Measurements from ENCODE around the gene LCE3A.
"Not testable (repeated sequence)": the region's sequence is repeated elsewhere in the genome, so short reads cannot be mapped to it uniquely, and the experiment has no call there.

Gene LCE3A, protein sequence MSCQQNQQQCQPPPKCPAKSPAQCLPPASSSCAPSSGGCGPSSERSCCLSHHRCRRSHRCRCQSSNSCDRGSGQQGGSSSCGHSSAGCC

DNA sequence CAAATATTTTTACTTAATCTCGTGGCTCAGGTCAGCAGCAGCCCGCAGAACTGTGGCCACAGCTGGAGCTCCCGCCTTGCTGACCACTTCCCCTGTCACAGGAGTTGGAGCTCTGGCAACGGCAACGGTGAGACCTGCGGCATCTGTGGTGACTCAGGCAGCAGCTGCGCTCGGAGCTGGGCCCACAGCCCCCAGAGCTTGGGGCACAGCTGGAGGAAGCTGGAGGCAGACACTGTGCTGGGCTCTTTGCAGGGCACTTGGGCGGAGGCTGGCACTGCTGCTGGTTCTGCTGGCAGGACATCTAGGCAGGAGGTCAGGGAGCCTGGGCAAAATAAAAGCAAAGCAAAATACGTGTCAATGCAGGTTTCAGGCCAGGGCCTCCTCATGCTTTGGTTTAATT lies at the start of gene LCE3A:
Gene LCE3A (minus strand): TSS at position 301 of the 400 bp plus-strand sequence. CDS start 0 bp downstream, at position 301.
- Histone ChIP-seq H3K27ac (ENCODE audit: low read depth, low read length) (no peak within 1 kb of the TSS), H3K27me3 (ENCODE audit: control insufficient read depth, low read length) (no peaks in the 10 kb centered on the region), H3K79me2 (ENCODE audit: control insufficient read depth, low read length) (no peaks in the 10 kb centered on the region), H3K4me2 (ENCODE audit: low read length) (no peak within 1 kb of the TSS), H3K36me3 (ENCODE audit: control insufficient read depth, low read length) (no peaks in the 10 kb centered on the region), H3K9me2 (replicated peaks; ENCODE audit: control insufficient read depth, low read length) (no peaks in the 10 kb centered on the region), H3K9me3 (ENCODE audit: control insufficient read depth, insufficient read depth, low read length) (peaks cover 17% of the 10 kb centered on the region), H3F3A (ENCODE audit: control insufficient read depth, insufficient read depth) (no peaks in the 10 kb centered on the region), H3K4me3 (ENCODE audit: low read length) (no peak within 1 kb of the TSS), H4K20me1 (ENCODE audit: control insufficient read depth, insufficient read depth, low read depth, low read length) (no peaks in the 10 kb centered on the region), H3K4me1 (ENCODE audit: control insufficient read depth, low read length) (no peaks in the 10 kb centered on the region)
- no peak for TF ChIP-seq EZH2phosphoT487 (IDR thresholded peaks at IDR 0.05; ENCODE audit: borderline replicate concordance, low read length)
- TF ChIP-seq, protein P1, sequence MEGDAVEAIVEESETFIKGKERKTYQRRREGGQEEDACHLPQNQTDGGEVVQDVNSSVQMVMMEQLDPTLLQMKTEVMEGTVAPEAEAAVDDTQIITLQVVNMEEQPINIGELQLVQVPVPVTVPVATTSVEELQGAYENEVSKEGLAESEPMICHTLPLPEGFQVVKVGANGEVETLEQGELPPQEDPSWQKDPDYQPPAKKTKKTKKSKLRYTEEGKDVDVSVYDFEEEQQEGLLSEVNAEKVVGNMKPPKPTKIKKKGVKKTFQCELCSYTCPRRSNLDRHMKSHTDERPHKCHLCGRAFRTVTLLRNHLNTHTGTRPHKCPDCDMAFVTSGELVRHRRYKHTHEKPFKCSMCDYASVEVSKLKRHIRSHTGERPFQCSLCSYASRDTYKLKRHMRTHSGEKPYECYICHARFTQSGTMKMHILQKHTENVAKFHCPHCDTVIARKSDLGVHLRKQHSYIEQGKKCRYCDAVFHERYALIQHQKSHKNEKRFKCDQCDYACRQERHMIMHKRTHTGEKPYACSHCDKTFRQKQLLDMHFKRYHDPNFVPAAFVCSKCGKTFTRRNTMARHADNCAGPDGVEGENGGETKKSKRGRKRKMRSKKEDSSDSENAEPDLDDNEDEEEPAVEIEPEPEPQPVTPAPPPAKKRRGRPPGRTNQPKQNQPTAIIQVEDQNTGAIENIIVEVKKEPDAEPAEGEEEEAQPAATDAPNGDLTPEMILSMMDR (IDR thresholded peaks at IDR 0.05; ENCODE audit: low read depth, low read length, poor library complexity, severe bottlenecking), result no peak

DNA sequence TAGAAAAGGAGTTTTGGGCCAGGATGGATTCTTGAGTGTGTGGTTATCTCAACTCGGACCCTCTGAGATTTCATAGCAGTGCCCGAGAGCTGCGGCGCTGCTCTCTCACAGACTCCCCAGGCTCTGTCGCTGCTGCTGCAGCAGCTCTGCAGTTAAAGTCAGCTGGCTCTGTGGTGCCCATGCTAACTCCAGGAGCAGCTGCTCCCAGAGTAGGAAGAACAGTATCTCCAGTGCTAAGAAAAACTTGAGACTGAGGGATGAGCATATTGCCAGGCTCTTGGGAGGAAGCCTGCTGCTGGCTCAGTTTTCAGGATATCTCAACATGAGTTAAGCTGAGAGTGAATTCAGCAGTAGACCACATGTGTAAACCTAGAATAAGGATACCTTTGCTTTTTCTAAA lies 44.7 kb upstream of the LCE3A start:
- H3K9me3 ChIP-seq (ENCODE audit: control insufficient read depth, insufficient read depth, low read length), result no peaks in the 10 kb centered on the region
- no peaks in the 10 kb centered on the region for H3K9me2 ChIP-seq (replicated peaks; ENCODE audit: control insufficient read depth, low read length)
- no peaks in the 10 kb centered on the region for H3K4me1 ChIP-seq (ENCODE audit: control insufficient read depth, low read length)
- no peak overlapping the region for H3K4me3 ChIP-seq (ENCODE audit: low read length)
- no peak overlapping the region for H3K27ac ChIP-seq (ENCODE audit: low read depth, low read length)
- H4K20me1 ChIP-seq (ENCODE audit: control insufficient read depth, insufficient read depth, low read depth, low read length), result no peaks in the 10 kb centered on the region
- TF ChIP-seq, protein P1 (IDR thresholded peaks at IDR 0.05; ENCODE audit: low read depth, low read length, poor library complexity, severe bottlenecking), result no peak
- no peak for TF ChIP-seq EZH2phosphoT487 (IDR thresholded peaks at IDR 0.05; ENCODE audit: borderline replicate concordance, low read length)
- H3K79me2 ChIP-seq (ENCODE audit: control insufficient read depth, low read length), result no peaks in the 10 kb centered on the region
- H3K27me3 ChIP-seq (ENCODE audit: control insufficient read depth, low read length), result no peaks in the 10 kb centered on the region
- H3K36me3 ChIP-seq (ENCODE audit: control insufficient read depth, low read length), result no peaks in the 10 kb centered on the region
- H3F3A ChIP-seq (ENCODE audit: control insufficient read depth, insufficient read depth), result no peaks in the 10 kb centered on the region
- H3K4me2 ChIP-seq (ENCODE audit: low read length), result no peak overlapping the region

DNA sequence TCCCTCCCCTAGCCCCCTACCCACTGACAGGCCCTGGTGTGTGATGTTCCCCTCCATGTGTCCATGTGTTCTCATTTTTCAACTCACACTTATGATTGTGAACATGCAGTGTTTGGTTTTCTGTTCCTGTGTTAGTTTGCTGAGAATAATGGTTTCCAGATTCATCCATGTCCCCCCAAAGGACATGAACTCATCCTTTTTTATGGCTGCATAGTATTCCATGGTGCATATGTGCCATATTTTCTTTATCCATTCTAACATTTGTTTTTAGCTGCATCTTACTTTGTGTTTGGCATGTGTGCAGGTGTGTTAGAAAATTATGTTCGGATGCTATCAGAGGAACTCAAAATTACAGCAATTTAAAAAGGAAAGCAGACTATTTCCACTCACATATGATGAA lies 43.3 kb upstream of the LCE3A start:
- not testable (repeated sequence) for H3K27ac ChIP-seq (ENCODE audit: low read depth, low read length); H3K9me2 ChIP-seq (replicated peaks; ENCODE audit: control insufficient read depth, low read length); H3F3A ChIP-seq (ENCODE audit: control insufficient read depth, insufficient read depth); H3K79me2 ChIP-seq (ENCODE audit: control insufficient read depth, low read length); H3K36me3 ChIP-seq (ENCODE audit: control insufficient read depth, low read length); H3K9me3 ChIP-seq (ENCODE audit: control insufficient read depth, insufficient read depth, low read length); H3K4me1 ChIP-seq (ENCODE audit: control insufficient read depth, low read length); H3K27me3 ChIP-seq (ENCODE audit: control insufficient read depth, low read length); H3K4me2 ChIP-seq (ENCODE audit: low read length); H4K20me1 ChIP-seq (ENCODE audit: control insufficient read depth, insufficient read depth, low read depth, low read length); H3K4me3 ChIP-seq (ENCODE audit: low read length)

DNA sequence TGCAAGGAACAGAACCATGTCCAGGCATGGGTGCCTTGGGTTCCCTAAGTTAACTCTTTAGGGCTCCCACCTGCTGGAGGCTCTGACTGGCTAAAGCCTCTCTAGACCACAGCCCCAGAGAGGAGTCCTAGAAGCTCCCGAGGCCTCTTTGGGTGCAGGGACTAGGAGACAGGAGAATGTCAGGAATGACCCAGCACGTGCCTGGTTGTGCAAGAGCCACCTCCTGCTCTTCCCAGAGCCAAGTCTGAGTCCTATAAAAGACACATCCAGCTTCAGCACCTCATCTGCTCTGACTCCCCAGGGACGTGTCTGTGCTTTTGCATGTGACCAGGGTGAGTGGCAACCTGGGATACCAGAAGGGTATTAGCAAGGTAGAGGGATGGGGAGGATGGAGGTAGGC lies 40.2 kb upstream of the LCE3A start, which contains the start of gene LCE2D:
Gene LCE2D (plus strand): TSS at position 283 of the 400 bp plus-strand sequence. CDS start 726 bp downstream, outside the sequence.
- TF ChIP-seq EZH2phosphoT487 (IDR thresholded peaks at IDR 0.05; ENCODE audit: borderline replicate concordance, low read length), result no peak
- TF ChIP-seq, protein P1 (IDR thresholded peaks at IDR 0.05; ENCODE audit: low read depth, low read length, poor library complexity, severe bottlenecking), result no peak
- no peaks in the 10 kb centered on the region for H3F3A ChIP-seq (ENCODE audit: control insufficient read depth, insufficient read depth)
- H3K27me3 ChIP-seq (ENCODE audit: control insufficient read depth, low read length), result peaks cover 6% of the 10 kb centered on the region
- H3K27ac ChIP-seq (ENCODE audit: low read depth, low read length), result no peak within 1 kb of the TSS
- no peaks in the 10 kb centered on the region for H3K4me1 ChIP-seq (ENCODE audit: control insufficient read depth, low read length)
- H3K79me2 ChIP-seq (ENCODE audit: control insufficient read depth, low read length), result no peaks in the 10 kb centered on the region
- H3K9me2 ChIP-seq (replicated peaks; ENCODE audit: control insufficient read depth, low read length), result no peaks in the 10 kb centered on the region
- H3K36me3 ChIP-seq (ENCODE audit: control insufficient read depth, low read length), result no peaks in the 10 kb centered on the region
- no peaks in the 10 kb centered on the region for H4K20me1 ChIP-seq (ENCODE audit: control insufficient read depth, insufficient read depth, low read depth, low read length)
- no peaks in the 10 kb centered on the region for H3K9me3 ChIP-seq (ENCODE audit: control insufficient read depth, insufficient read depth, low read length)
- no peak within 1 kb of the TSS for H3K4me3 ChIP-seq (ENCODE audit: low read length)
- no peak within 1 kb of the TSS for H3K4me2 ChIP-seq (ENCODE audit: low read length)
